ENCODE results near the gene ISM1.

The ISM1 gene

GRCh38 chr20:13348311-13349234 is 127.5 kb downstream of the ISM1 start:
- peak; percentile 40 for DNase-seq (ENCODE audit: low read depth, low spot score)

DNA sequence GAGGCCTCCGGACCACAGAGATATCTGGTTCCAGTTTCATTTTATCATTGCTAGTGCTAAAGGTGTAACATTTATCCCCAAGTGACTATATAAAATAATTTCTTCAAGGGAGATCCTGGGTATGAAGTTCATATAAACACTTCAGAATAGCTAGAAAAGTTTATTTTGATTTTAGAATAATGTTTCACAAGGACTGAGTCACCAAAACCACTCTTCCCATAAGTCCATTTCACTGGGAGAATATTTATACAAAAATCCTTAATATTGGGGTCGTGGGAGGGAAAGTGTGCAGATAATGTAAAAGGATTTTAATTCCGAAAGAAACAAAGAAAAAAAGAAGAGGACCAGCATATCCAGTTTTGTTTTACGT is 128.1 kb downstream of the ISM1 start:
- no peak for DNase-seq (ENCODE audit: low read depth, low spot score)

All from brain pericyte (primary cell).